Trophoblast cell (in vitro differentiated cells and primary cell): ENCODE results near the gene ACSL1.

Experiments
- DNase-seq, 2 donors: peaks; one replicate each; pipeline ENCODE4 v3.0.0-alpha.2; 2016
- H2AFZ ChIP-seq: 2 replicates; pipeline ENCODE4 v1.6.1; 2013; ENCODE audit warnings: low read length, moderate library complexity, mild to moderate bottlenecking; ENCODE audit not compliant: insufficient read depth, poor library complexity
- H2AK5ac ChIP-seq: 2 replicates; pipeline ENCODE4 v1.6.1; 2013; ENCODE audit warnings: mild to moderate bottlenecking, low read length
- H2BK120ac ChIP-seq: 2 replicates; pipeline ENCODE4 v1.6.1; 2013; ENCODE audit warnings: low read length, mild to moderate bottlenecking, moderate library complexity; ENCODE audit not compliant: insufficient read depth, poor library complexity
- H2BK12ac ChIP-seq: 2 replicates; pipeline ENCODE4 v1.6.1; 2013; ENCODE audit warnings: mild to moderate bottlenecking, low read length, moderate library complexity
- H2BK5ac ChIP-seq: 2 replicates; pipeline ENCODE4 v1.6.1; 2013; ENCODE audit warnings: low read length, low read depth, moderate library complexity, mild to moderate bottlenecking; ENCODE audit not compliant: poor library complexity
- H3K14ac ChIP-seq: 2 replicates; pipeline ENCODE4 v1.6.1; 2013; ENCODE audit warnings: mild to moderate bottlenecking, low read length
- H3K18ac ChIP-seq: 2 replicates; pipeline ENCODE4 v1.6.1; 2013; ENCODE audit warnings: mild to moderate bottlenecking, low read length
- H3K23ac ChIP-seq: 2 replicates; pipeline ENCODE4 v1.6.1; 2013; ENCODE audit warnings: low read length
- H3K27ac ChIP-seq: 2 replicates; pipeline ENCODE4 v1.5.1; 2013; ENCODE audit warnings: low read depth, mild to moderate bottlenecking, inconsistent platforms, low read length, moderate library complexity
- H3K27me3 ChIP-seq: 2 replicates; pipeline ENCODE4 v1.6.1; 2013; ENCODE audit warnings: inconsistent platforms, mild to moderate bottlenecking, low read length, moderate library complexity; ENCODE audit not compliant: insufficient read depth
- H3K36me3 ChIP-seq, 2 experiments: 1 replicate in 1 of 2; 2 replicates in 1 of 2; pipeline ENCODE4 v1.6.1; 2013; ENCODE audit warnings: low read length in 2 of 2, mild to moderate bottlenecking in 2 of 2, moderate library complexity in 1 of 2; ENCODE audit not compliant: insufficient read depth in 2 of 2, control insufficient read depth in 1 of 2
- H3K4ac ChIP-seq: 2 replicates; pipeline ENCODE4 v1.6.1; 2013; ENCODE audit warnings: low read depth, mild to moderate bottlenecking, low read length, moderate library complexity
- H3K4me1 ChIP-seq, 2 experiments: 1 replicate in 1 of 2; 2 replicates in 1 of 2; pipeline ENCODE4 v1.6.1; 2013; ENCODE audit warnings: low read length in 2 of 2, mild to moderate bottlenecking in 2 of 2, moderate library complexity in 1 of 2; ENCODE audit not compliant: insufficient read depth in 2 of 2, control insufficient read depth in 1 of 2
- H3K4me2 ChIP-seq: 2 replicates; pipeline ENCODE4 v1.6.1; 2013; ENCODE audit warnings: inconsistent platforms, mild to moderate bottlenecking, low read length, moderate library complexity
- H3K4me3 ChIP-seq: 2 replicates; pipeline ENCODE4 v1.5.1; 2013; ENCODE audit warnings: mild to moderate bottlenecking, low read depth, low read length, inconsistent platforms
- H3K79me1 ChIP-seq: one replicate; pipeline ENCODE4 v1.6.1; 2013; ENCODE audit warnings: low read length
- H3K79me2 ChIP-seq: 2 replicates; pipeline ENCODE4 v1.6.1; 2013; ENCODE audit warnings: low read length, mild to moderate bottlenecking; ENCODE audit not compliant: control insufficient read depth, insufficient read depth, poor library complexity
- H3K9ac ChIP-seq: 2 replicates; pipeline ENCODE4 v1.6.1; 2013; ENCODE audit warnings: mild to moderate bottlenecking, low read length
- H3K9me3 ChIP-seq: 2 replicates; pipeline ENCODE4 v1.6.1; 2013; ENCODE audit warnings: low read depth, mild to moderate bottlenecking, control low read depth, inconsistent platforms, low read length; ENCODE audit not compliant: insufficient read depth
- H4K12ac ChIP-seq: 2 replicates; pipeline ENCODE4 v1.6.1; 2013; ENCODE audit warnings: low read depth, mild to moderate bottlenecking, low read length, moderate library complexity
- H4K8ac ChIP-seq: 2 replicates; pipeline ENCODE4 v1.6.1; 2013; ENCODE audit warnings: low read depth, mild to moderate bottlenecking, low read length, moderate library complexity
- H4K91ac ChIP-seq: one replicate; pipeline ENCODE4 v1.6.1; 2013; ENCODE audit warnings: low read depth, mild to moderate bottlenecking, low read length, moderate library complexity
- WGBS: extraction: QIAGEN DNeasy Blood & Tissue Kit; methylation state at CpG from one replicate; pipeline ENCODE4 v1.1.7; 2013; ENCODE audit warnings: missing lambda C conversion rate; ENCODE audit not compliant: insufficient read length, insufficient coverage; ENCODE audit errors: extremely low coverage; 5-methylcytosine and 5-hydroxymethylcytosine counted together

ACSL1 gene

DNA sequence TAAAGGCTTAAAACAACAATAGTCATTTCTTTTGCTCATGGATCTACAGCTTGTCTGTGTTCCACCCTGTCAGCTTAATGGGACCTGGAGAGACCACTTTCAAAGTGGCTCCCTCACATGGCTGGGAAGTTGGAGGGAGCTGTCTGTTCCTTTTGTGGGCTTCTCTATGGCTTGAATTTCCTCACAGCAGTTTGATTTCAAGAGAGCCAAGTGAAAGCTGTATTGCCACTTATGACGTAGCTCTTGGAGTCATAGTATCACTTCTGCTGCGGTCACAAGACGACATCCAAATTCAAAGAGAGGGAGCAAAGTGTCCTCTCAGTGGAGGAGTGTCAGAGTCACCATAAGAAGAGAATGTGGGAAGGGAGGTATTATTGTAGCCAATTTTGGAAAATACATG, 22.7 kb upstream of the ACSL1 start:
- H3K9ac ChIP-seq: no peak overlapping the region
- H3K14ac ChIP-seq: no peak overlapping the region
- no peak overlapping the region for H2AK5ac ChIP-seq
- no peaks in the 10 kb centered on the region for H3K79me1 ChIP-seq
- DNase-seq: peak in 1 of 2 donors; percentile 39
- H4K8ac ChIP-seq: no peak overlapping the region
- no peak overlapping the region for H4K12ac ChIP-seq
- H3K27ac ChIP-seq: no peak overlapping the region
- peaks cover 2% of the 10 kb centered on the region for H3K27me3 ChIP-seq
- no peak overlapping the region for H3K18ac ChIP-seq
- no peak overlapping the region for H2BK12ac ChIP-seq
- no peak overlapping the region for H4K91ac ChIP-seq
- no peak overlapping the region for H3K23ac ChIP-seq
- no peaks in the 10 kb centered on the region for H3K36me3 ChIP-seq
- H3K9me3 ChIP-seq: peaks cover 2% of the 10 kb centered on the region
- H3K4me1 ChIP-seq: no peaks in the 10 kb centered on the region
- no peak overlapping the region for H2AFZ ChIP-seq
- H3K4ac ChIP-seq: no peak overlapping the region
- H2BK120ac ChIP-seq: no peak overlapping the region
- no peaks in the 10 kb centered on the region for H3K79me2 ChIP-seq
- WGBS: no CpG with 5 or more reads among the region's 3 CpGs
- H3K4me3 ChIP-seq: no peak overlapping the region
- H2BK5ac ChIP-seq: no peak overlapping the region
- no peak overlapping the region for H3K4me2 ChIP-seq

DNA sequence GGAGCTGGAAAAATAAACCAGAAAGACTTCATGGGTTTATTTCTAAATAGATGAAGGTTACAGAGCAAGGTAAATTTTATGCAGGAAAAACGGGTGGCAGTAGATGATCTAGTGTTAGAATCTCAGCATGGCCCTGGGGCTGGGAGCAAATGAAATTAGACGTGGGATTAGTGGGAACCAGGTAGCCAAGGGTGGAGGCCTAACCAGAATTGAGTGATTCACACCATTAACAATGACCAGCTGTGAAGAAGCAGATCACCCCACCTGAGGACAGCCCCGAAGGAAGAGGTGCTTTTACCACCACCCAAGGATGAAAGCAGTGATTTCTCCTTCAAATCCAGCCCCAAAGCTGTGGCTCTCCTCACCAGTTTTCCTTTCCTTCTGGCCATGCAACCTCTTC, 20.8 kb upstream of the ACSL1 start:
- no peak overlapping the region for H4K91ac ChIP-seq
- no peak overlapping the region for H2BK120ac ChIP-seq
- no peak overlapping the region for H2AK5ac ChIP-seq
- no CpG with 5 or more reads among the region's 3 CpGs for WGBS
- DNase-seq: no peak
- H3K4ac ChIP-seq: no peak overlapping the region
- H3K4me1 ChIP-seq: no peaks in the 10 kb centered on the region
- H2BK5ac ChIP-seq: no peak overlapping the region
- no peak overlapping the region for H3K9ac ChIP-seq
- no peak overlapping the region for H2BK12ac ChIP-seq
- peaks cover 2% of the 10 kb centered on the region for H3K9me3 ChIP-seq
- H3K79me1 ChIP-seq: no peaks in the 10 kb centered on the region
- no peaks in the 10 kb centered on the region for H3K36me3 ChIP-seq
- no peak overlapping the region for H4K12ac ChIP-seq
- no peak overlapping the region for H3K18ac ChIP-seq
- H3K27me3 ChIP-seq: peaks cover 2% of the 10 kb centered on the region
- no peak overlapping the region for H3K23ac ChIP-seq
- no peak overlapping the region for H3K14ac ChIP-seq
- H4K8ac ChIP-seq: no peak overlapping the region
- no peak overlapping the region for H2AFZ ChIP-seq
- H3K27ac ChIP-seq: no peak overlapping the region
- H3K79me2 ChIP-seq: no peaks in the 10 kb centered on the region
- H3K4me3 ChIP-seq: no peak overlapping the region
- no peak overlapping the region for H3K4me2 ChIP-seq

DNA sequence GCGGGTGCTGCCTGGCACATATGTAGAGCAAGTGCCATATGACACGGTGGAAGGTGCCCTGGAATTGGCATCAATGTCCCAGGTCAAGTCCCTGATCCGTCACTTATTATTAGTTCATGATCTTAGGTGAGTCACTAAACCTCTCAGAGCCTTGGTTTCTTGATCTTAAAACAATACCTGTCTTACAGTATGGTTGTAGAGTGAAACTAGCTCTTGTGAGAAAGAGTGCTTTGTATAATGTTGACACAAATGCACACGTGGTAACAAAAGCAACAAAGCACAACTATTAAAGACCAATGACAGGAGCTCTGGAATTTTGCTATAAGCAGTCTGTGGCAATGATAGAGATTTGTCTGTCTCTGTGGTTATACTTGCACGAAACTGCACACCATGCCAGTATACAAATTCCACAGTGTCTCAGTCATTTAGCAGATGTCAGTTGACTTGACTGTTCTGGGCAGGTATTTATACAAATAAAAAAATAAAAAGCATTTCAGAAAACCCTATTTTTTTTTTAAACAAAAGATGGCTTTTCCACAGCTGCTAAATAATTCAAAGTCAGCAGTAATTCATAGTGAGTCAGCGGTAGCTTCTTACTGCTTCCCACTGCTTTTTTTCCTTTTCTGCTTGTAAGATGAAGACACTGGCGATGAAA, 19.7 kb upstream of the ACSL1 start:
- no peak overlapping the region for H3K27ac ChIP-seq
- no peak overlapping the region for H3K14ac ChIP-seq
- H4K8ac ChIP-seq: no peak overlapping the region
- DNase-seq: peak in 1 of 2 donors; percentile 36
- H3K4me2 ChIP-seq: no peak overlapping the region
- H4K91ac ChIP-seq: no peak overlapping the region
- no peak overlapping the region for H2AK5ac ChIP-seq
- no peak overlapping the region for H3K23ac ChIP-seq
- peaks cover 2% of the 10 kb centered on the region for H3K9me3 ChIP-seq
- no peak overlapping the region for H2BK12ac ChIP-seq
- H3K4ac ChIP-seq: no peak overlapping the region
- H2BK5ac ChIP-seq: no peak overlapping the region
- H2BK120ac ChIP-seq: no peak overlapping the region
- no peaks in the 10 kb centered on the region for H3K36me3 ChIP-seq
- peaks cover 2% of the 10 kb centered on the region for H3K27me3 ChIP-seq
- no peak overlapping the region for H3K18ac ChIP-seq
- no peak overlapping the region for H4K12ac ChIP-seq
- H3K4me3 ChIP-seq: peak overlapping the region; percentile 4
- WGBS: no CpG with 5 or more reads among the region's 7 CpGs
- H3K79me2 ChIP-seq: no peaks in the 10 kb centered on the region
- H3K4me1 ChIP-seq: no peaks in the 10 kb centered on the region
- no peak overlapping the region for H2AFZ ChIP-seq
- H3K9ac ChIP-seq: no peak overlapping the region
- H3K79me1 ChIP-seq: no peaks in the 10 kb centered on the region

DNA sequence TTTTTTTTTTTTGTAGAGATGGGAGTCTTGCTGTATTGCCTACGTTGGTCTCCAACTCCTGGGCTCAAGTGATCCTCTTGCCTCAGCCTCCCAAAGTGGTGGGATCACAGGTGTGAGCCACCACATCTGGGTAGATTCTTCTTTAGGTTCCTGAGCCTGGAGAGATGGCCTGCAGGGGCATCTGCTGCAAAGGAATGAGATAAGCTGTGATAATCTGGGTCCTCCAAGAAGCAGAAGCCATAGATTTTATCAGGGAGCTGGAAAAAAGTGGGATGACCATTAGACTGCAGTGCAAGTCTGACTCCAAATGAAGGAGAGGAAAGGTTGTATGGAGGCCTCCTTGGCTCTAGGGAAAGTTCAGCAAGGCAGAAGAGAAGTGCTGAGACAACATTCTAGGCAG, 19.0 kb upstream of the ACSL1 start:
- no CpG with 5 or more reads among the region's 1 CpG for WGBS
- no peak overlapping the region for H2AFZ ChIP-seq
- H3K4ac ChIP-seq: no peak overlapping the region
- H4K12ac ChIP-seq: no peak overlapping the region
- H3K18ac ChIP-seq: no peak overlapping the region
- no peak overlapping the region for H4K8ac ChIP-seq
- H3K36me3 ChIP-seq: no peaks in the 10 kb centered on the region
- H4K91ac ChIP-seq: no peak overlapping the region
- H3K9me3 ChIP-seq: no peaks in the 10 kb centered on the region
- no peak overlapping the region for H3K9ac ChIP-seq
- peak in 1 of 2 donors; percentile 54 for DNase-seq
- no peak overlapping the region for H3K4me3 ChIP-seq
- no peak overlapping the region for H3K23ac ChIP-seq
- H3K79me1 ChIP-seq: no peaks in the 10 kb centered on the region
- no peak overlapping the region for H2AK5ac ChIP-seq
- no peak overlapping the region for H3K4me2 ChIP-seq
- no peak overlapping the region for H2BK5ac ChIP-seq
- H3K14ac ChIP-seq: no peak overlapping the region
- H3K4me1 ChIP-seq: no peaks in the 10 kb centered on the region
- H3K27ac ChIP-seq: no peak overlapping the region
- no peak overlapping the region for H2BK120ac ChIP-seq
- H2BK12ac ChIP-seq: no peak overlapping the region
- peaks cover 2% of the 10 kb centered on the region for H3K27me3 ChIP-seq
- no peaks in the 10 kb centered on the region for H3K79me2 ChIP-seq
